GM18951 (cell line): ENCODE data around the gene TBC1D2.
"Not testable (repeated sequence)": the region's sequence is repeated elsewhere in the genome, so short reads cannot be mapped to it uniquely, and the experiment has no call there.

ENCODE experiments used
- POLR2A ChIP-seq: IDR thresholded peaks from 4 replicates; pipeline ENCODE4 v1.6.1; 2011; ENCODE audit warnings: mild to moderate bottlenecking; ENCODE audit not compliant: insufficient read length, insufficient read depth; ENCODE audit errors: extremely low read depth
- in situ Hi-C: fragments of 300-500 bp; cut with MboI; formaldehyde crosslinking; loops from one replicate; pipeline ENCODE4 v1.12.0; 2022; ENCODE audit warnings: low sequenced_read_pairs, mixed read lengths, inconsistent platforms; ENCODE audit not compliant: unreplicated experiment

TBC1D2 gene

GRCh38 chr9:98178874-98179850, 76.3 kb downstream of the TBC1D2 start:
- in situ Hi-C loops, result no loop called here

GRCh38 chr9:98176391-98177259, 78.8 kb downstream of the TBC1D2 start:
- in situ Hi-C loops, result no loop called here
- TF ChIP-seq POLR2A, result no peak

More at GRCh38 chr9:98178874-98179850, 76.3 kb downstream of the TBC1D2 start:
- TF ChIP-seq POLR2A, result no peak

- in situ Hi-C loops, result no loop called here
- TF ChIP-seq POLR2A, result no peak
These were observed 79.7 kb downstream of the TBC1D2 start for GRCh38 chr9:98175762-98176161.

GRCh38 chr9:98175028-98175569, 80.3 kb downstream of the TBC1D2 start:
- in situ Hi-C loops, result no loop called here
- TF ChIP-seq POLR2A, result no peak

GRCh38 chr9:98174502-98174918, 80.9 kb downstream of the TBC1D2 start:
- in situ Hi-C loops, result not testable (repeated sequence)

- no peak for TF ChIP-seq POLR2A
- in situ Hi-C loops, result no loop called here
These were observed 82.3 kb downstream of the TBC1D2 start for GRCh38 chr9:98173181-98173580.

- in situ Hi-C loops, result no loop called here
- TF ChIP-seq POLR2A, result no peak
These were observed 82.8 kb downstream of the TBC1D2 start for GRCh38 chr9:98172604-98173003.

GRCh38 chr9:98171176-98171925, 84.1 kb downstream of the TBC1D2 start:
- no peak for TF ChIP-seq POLR2A
- in situ Hi-C loops, result no loop called here

- peak; percentile 21 for TF ChIP-seq POLR2A
- in situ Hi-C loops, result no loop called here
These were observed 86.4 kb downstream of the TBC1D2 start for GRCh38 chr9:98168941-98169488.

GRCh38 chr9:98168153-98168780, 87.2 kb downstream of the TBC1D2 start:
- in situ Hi-C loops, result no loop called here
- no peak for TF ChIP-seq POLR2A

GRCh38 chr9:98164912-98165311, 90.5 kb downstream of the TBC1D2 start:
- TF ChIP-seq POLR2A, result no peak
- in situ Hi-C loops, result no loop called here

GRCh38 chr9:98162613-98163012, 92.8 kb downstream of the TBC1D2 start:
- TF ChIP-seq POLR2A, result no peak
- in situ Hi-C loops, result no loop called here
